ENCODE measurements around the gene ALDH9A1.
A peak's percentile ranks its signal among the peaks of the same experiment; 100 is the strongest.
"Not testable (repeated sequence)": the region's sequence is repeated elsewhere in the genome, so short reads cannot be mapped to it uniquely, and the experiment has no call there.

The ALDH9A1 gene

DNA sequence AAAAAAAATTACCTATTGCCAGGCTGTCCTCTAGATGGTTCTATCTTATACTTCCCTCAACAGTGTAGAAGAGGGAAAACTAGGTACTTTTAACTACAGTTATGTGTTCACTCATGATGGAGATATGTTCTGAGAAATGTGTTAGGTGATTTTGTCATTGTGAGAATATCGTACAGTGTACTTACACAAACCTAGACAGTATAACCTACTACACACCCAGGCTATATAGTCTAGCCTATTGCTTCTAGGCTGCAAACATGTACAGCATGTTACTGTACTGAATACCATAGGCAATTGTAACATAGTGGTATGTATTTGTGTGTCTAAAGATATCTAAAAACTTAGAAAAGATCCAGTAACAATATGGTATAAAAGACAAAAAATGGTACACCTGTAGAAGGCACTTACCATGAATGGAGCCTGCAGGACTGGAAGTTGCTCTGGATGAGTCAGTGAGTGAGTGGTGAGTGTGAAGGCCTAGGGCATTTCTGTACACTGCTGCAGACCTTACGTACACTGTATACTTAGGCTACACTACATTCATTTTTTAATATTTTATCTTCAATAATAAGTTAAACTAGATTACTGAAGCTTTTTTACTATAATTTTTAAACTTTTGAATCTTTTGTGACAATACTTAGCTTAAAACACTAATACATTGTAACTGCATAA, 54.2 kb downstream of the ALDH9A1 start:
- no peak for DNase-seq

DNA sequence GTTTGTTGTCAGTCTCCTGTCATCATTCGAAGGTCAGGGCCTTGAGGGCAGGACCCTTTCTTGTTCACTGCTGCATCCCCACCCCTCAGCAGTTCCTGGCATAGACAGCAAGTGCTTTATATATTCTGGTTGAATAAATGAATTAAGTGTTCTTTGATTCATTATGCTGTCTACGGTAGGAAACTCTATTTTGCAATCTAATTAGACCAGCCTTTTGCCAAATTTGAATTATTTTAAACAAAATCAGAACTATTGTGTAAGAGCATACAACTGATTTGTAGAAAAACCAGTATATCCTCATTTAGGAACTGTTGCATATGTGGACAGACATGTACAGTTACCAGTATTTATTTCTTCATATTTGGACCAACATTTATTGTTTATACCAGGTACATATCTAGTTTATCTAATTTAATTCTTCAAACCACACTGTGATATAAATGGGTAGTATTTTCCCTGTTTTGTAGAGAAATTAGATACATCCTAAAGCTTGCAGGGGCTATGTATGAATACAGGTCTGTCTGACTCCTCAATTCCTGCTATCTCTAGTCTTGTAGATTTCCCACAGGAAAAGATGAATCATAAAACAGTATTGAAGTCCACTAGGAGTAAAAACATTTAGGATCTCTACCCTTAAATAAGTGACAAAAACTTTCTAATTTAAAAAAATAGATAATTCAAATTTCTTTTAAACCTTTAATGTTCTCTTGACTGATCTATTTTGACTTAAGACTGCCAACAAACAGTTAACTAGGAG, 57.0 kb downstream of the ALDH9A1 start:
- no peak for DNase-seq

DNA sequence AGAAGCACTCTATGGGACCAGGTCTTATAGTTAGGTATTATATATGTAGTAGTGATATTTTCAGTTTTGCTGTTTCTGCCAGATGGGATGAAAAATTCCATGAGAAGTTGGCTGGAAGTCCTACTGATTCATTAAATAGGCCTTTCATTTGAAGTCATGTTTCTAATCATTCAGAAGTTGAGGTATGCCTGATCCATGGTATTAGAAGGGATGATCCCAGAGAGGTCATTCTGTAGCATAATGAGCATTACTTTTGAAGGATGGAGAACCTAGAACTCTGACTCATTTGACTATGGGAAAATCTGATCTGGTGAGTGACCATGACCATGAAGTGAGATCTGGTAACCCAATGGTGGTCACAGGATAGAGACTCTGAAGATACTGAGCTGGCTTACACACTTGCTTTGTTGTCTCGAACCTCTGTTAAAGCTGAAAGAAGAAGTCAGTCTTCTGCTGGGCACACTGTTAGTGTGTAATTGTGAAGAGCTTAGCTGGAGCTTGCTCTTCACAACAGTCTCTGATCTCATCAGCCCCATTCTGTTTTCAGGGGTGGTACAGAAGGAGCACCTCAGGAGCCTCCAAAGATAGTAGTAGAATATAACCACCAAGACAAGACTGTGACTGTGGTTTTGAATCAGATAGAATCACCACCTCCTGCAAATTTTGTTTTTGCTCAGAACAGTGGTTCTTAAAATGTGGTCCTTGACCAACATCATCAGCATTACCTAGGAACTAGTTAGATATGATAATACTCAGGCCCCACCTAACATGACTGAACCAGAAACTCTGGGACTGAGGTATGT, 58.3 kb downstream of the ALDH9A1 start:
- no peak for DNase-seq

DNA sequence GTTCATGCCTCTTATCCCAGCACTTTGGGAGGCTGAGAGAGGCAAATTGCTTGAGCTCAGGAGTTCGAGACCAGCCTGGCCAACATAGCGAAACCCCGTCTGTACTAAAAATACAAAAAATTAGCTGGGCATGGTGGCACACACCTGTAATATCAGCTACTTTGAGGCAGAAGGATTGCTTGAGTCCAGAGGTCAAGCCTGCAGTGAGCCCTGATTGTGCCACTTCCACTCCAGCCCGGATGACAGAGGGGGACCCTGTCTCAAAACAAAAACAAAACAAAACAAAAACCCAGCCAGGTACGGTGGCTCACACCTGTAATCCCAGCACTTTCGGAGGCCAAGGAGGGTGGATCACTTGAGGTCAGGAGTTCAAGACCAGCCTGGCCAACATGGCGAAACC, 60.2 kb downstream of the ALDH9A1 start:
- not testable (repeated sequence) for DNase-seq

DNA sequence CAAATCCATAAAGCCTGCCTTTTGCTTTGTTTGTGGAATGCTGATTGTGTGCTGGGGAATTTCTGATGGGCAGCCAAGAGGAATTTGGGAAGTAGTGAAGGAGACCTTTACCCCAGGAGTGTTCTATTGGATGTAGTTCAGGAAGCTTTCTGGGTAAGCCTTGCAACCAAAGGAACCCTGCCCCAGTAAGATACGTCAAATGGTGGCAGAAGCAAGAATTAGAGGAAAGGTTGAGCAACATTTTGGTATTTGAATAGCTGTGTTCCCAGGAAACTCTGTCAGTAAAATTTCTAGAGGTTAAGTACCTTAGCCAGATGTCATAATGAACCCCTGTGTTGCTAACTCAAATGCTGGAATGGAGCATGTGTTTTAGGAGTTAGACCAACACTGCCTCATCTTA, 60.9 kb downstream of the ALDH9A1 start:
- no peak for DNase-seq

DNA sequence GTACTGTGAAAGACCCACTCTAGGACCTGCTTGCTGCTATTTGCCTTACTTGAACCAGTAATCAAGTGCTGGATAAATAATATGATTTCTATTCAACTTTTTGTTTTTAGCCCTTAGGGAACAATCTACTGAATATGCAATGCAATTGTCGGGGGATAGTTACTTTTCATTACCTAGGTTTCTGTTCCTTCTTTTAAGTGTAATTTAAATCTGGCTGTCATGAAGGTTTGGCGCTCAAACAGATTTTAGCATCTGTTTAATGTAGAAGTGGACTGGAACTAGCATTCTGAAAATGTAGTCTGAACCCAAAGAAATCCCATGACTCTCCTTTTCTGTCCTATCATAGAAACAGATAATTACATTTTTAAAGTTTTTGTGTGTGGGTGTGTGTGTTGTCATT, 62.5 kb downstream of the ALDH9A1 start:
- no peak for DNase-seq

DNA sequence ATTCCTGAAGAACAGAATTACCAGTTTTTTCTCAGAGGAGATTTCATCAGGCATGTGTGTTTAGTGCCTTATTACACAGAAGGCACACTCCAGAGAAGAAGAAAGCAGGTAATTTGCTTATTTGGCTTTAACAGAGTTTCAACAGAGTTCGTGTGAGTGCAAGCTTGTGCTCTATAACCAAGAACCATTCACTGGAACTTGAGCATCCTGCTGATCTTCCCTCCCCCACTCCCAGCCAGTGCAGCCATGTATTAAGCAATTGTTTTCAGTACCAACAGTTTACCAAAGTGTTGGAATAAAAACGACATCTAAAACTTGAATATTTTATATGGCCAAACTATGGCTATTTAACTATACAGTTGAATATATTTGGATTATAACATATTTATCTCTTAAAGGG, 63.0 kb downstream of the ALDH9A1 start:
- DNase-seq: no peak

DNA sequence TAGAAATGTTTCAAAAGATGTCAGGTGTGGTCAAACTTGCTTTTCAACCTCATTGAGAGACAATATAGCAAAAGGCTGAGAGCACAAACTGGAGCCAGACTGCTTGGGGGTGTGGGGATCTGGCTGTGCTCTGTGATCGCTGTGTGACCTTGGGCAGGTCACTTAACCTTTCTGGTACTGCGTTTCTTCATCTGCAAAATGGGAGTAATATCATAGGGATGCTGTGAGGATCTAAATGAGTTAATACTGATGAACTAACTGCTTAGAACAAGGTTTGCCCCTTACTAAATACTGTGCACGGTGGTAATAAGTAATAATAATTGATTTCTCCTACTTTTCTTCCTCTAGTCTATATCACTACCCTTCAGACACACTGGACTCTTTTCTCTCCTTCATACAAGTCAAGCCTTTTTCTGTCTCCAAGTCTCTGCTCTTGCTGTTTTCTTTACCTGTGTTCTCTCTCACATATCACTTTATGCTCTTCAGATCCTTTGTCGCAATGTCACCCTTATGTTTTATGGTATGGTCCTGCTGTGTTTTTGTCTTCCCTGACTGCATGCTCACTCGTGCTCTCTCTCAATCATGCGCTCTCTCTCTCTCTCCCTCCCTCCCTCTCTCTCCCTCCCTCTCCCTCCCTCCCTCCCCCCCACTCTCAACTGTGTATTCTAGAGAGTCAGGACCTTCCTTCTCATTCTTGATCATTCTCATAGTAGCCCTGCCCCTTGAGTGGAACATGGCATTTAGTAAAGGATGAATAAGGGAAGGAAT, 64.0 kb downstream of the ALDH9A1 start:
- no peak for DNase-seq

DNA sequence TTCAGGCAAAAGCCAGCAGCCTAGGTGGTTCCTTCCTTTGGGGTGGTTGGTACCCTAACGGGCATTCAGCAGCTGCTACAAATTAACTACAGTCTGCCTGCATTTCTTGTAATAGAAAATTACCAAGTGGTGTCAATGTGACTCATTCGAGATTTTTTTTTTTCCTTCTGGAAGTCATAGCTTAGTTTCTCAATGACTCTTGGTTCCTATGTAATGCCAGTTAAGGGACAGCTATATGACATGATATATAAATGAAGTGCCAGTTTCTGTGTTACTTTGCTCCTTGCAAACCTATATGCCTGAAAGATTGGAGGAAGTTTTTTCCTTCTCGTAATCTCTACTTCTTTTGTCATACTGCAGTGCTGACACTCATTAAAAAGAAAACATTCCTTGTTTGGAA, 64.7 kb downstream of the ALDH9A1 start:
- DNase-seq: no peak

DNA sequence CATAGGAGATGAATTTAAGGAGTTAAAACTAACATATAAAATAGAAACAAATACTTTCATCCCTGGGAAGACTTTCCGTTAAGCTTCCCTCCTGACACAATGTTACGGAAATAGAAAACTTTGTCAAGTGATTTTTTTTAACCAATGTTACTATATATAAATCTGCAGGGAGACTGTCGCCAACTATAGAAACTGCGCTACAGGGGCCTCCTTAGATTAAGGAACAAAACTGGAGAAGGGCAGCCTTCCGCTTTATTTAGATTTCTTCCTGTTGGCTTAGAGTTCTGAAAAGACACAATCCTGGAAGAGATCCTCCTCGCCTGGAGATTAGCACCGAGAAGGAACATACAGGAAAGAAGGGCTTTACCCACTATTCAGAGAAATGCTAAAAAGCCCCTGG, 65.9 kb downstream of the ALDH9A1 start:
- no peak for DNase-seq

DNA sequence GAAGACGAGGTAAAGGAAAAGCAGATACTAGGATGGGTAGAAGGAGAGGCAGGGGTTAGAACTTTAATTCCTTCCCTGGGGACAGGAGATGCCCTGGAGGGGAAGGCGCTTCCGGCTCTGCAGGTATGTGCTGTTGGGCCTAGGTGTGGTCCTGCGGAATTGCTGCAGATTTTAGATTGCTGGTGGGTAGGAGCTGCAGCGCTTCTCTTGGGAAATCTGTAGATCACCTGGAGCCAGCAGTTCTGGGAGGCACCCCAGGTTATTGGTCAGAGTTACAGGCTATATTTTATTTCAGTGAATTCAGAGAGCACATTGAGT, 66.3 kb downstream of the ALDH9A1 start:
- DNase-seq: peak; percentile 20

DNA sequence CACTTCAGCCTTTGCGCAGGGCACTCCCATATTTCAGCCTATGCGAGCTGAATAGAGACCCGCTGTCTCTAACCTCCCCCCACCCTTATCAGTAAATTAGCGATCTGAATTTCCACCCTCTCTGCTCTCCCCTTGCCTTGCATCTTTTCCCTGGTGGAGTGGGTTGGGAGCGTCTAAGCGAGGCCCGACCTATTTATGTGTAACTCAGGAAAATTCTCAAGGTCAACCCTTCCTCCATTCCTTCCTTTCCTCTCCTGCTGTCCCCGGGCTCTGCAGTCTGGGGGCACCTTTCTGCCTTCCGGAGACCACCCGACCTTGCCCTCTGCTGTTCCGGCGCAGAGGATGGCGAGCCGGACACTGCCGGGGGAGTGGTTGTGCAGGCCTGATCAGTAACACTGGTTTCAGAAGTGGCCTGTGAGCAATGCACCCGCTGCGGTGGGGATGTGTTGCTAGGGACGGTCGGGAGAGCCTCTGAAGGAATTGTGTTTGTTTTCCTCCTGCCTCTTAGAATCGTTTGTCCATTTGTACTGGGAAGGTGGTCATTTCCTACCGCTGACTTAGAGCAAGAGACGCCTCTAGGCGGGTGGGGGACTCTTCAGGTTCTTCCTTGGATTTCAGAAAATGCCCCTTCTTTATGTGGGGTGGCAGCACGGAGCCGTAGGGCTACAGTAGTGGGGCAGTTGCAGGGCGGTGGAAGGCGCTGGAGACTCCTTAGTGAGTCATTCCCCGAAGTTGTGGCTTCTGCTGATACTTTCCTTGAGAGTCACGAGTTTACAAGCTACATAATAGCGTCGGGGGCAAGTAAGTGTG, 66.8 kb downstream of the ALDH9A1 start:
- peak; percentile 58 for DNase-seq

DNA sequence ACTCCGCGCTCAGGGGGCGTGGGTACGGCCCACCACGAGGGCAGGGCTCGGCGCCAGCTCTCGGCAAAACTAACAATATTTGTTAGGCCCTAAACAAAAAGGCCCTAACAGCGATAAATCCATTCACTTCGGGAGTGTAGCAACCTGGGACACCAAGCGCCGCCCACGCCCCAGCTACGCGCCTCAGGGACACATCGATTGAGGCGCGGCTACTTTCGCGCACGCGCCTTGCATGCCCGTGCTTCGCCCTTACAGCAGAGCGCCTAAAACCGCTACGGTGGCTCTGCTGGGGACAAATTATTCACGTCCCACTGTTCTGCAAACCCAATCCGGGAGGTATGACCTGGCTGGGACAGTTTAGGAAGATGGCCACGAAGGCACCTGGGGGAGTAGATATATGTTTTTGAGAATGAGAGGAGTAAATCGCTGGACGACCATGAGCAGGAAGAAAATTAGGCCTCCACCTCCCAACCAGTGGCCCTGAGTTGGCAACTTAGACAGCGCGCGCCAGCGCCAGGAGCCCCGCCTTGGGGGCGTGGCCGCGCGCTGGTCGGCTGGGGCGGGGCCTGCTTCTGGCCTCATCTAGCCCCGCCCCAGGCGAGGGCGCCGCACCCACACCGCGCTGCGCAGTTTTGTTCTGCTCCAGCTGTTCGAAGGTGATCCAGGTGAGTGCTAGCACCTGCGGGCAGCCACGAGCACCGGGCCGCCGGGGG, 67.6 kb downstream of the ALDH9A1 start, which contains the start of gene MGST3:
Gene MGST3, plus strand, starts transcription at position 606 of the 713 bp plus-strand sequence. CDS start 18,614 bp downstream, outside the sequence.
- DNase-seq: peak; percentile 98

DNA sequence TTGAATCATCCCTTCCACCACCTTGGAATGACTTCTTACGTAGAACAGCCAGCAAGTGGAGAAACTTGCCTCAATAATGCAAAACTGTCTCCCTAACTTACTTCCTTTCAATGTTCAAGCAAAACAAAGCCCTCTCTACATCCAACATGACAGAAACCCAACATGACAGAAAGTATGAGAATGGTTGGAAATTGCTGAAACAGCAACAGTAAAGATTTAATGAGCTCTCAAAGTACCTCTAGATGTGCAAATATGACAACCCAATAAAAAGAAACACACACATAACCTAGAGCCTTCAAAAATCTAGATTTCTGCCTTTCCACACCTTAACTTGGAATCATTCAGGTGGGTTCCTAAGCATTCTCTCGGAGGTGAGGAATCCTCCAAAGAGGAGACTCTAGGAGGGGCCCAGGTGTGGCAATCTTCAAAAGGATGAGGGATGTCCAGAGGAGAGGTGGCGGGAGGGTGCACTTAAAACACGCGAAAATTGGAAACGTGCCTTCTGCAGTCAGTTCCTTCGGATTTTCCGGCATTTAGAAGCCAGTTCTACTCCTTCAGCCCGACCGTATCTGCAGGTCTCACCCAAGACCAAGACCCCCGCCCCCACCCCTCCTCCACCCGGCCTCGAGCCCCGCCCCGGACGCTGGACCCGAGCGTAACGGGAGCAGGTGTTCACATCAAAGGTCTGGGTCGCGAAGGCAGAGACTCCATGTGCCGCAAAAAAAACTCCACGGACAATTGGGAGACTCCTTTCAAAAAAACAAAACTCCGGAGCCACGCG, 68.3 kb downstream of the ALDH9A1 start:
- peak; percentile 89 for DNase-seq

DNA sequence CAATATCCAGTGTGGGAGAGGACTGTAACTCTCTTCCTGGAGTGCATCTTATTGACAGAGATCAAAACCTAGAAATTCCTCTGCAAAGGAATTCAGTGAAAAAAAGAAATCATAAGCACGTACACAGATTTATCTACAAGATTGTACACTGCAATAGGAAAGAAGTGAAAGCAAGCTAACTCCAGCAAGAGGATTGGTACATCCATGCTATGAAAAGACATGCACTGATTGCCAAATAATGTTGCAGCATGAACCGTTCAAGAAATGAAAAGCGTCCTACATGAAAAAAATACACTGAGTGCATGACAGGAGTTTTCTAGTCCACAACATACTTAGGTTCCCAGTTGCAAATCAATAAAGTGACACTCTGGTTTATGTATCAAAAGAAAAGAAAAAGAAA, 69.2 kb downstream of the ALDH9A1 start:
- no peak for DNase-seq

DNA sequence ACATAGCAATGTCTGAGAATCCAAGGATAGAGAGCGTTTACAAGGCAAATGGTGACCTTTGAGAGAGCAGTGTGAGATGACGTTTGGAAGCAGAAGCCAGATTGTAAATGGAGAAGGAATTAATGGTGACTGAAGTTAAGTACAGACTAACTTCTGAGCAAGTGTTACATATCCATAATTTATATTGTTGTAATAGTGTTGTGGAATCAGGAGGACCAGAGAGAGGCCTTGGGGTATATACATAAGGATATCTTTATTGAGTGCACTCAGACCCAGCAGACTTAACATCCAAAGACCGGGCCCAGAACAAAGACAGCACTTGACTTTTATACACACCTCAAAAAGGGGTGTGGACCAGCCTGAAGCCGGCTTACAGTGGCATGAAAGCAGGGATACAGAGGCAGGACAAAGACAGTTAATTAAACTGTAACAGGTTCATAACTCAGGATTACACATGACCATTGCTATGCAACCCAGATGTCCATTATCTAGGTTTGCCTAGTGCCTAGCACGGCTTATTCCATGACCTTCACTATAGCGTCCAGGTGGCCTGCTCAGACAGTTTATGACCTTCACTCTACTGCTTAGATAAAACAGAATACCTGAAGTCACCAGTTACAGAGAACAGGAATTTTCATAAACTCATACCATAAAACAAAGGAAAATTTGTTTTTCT, 70.1 kb downstream of the ALDH9A1 start:
- DNase-seq: no peak

DNA sequence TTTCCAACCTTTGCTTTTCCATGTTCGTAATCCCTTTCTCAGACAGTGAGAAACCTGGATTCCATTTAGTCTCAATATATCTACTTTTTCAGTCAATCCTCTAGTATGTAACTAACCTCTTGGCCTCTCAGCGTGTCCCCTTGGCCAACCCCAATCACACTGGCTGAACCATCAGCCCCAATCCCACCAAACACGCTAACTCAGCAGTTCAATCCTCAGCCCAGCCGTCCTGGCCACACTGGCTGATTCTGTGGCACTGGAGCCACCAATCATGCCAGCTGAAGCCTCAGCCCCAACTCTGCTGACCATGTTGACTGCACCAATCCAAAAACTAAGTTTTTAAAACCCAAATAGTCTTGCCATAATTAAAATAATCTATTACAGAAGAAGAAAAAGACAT, 73.9 kb downstream of the ALDH9A1 start:
- DNase-seq: no peak

DNA sequence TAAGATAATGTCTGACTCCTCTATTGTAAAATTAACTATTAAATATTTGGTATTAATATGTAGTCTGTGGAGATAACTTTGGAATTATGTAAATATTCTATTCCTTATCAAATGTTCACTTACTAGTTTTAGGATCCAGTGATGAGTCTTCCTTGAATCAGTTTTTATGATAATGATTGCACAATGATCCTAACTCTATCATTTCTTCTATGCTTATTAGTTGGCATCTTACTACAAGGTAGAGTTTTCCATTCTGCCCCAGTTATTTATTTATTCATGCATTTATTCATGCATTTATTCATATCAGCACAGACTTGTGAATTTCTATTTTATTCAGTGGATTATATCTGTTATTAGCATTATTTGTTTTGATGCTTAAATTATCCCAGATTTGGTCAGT, 74.7 kb downstream of the ALDH9A1 start:
- no peak for DNase-seq

DNA sequence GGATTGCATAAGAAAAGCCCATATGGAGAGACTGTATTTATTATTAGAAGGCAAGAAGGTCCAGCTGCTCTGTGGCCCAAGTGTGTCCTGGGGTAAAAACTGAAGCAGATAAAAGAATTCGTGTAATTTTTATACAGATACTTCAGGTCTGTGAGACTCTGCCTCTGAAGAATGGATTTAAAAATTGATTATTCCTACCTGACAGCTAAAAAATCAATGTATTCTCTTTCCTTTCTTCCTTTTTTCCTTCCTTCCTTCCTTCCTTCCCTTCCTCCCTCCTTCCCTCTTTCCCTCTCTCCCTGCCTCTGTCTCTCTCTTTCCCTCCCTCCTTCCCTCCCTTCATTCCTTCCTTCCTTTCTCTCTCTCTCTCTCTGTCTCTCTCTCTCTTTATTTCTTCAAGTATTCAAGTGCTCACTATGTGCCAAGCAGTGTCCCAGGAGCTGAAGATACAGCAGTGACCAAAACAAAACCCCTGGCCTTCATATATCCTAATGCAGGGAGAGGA, 78.7 kb downstream of the ALDH9A1 start:
- DNase-seq: no peak

DNA sequence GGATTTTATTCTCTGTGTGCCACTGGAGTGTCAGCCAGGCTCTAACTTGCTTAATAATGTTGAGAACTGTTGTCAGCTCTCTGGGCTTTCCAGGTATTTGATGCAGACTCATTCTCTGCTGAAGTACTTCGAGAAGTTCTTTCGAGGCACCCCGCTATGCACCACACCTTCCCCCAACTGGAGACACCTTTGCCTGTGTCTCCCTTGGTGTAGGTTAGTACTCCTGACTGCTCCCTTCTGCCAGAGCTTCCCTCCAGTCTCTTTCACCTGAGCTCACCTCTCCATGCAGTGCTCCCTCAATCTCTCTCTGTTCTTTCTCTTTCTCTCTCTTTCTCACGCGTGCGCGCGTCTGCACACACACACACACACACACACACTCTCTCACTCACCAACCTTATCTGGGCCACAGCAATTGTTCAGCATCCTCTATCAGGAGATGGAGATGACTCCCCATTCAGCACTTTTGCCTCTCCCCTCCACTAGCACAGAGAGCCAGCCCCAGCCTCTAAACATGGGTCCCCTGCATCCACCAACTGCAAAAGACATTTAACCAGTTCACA, 81.3 kb downstream of the ALDH9A1 start:
- DNase-seq: no peak
